K562 (cell line): Measurements from ENCODE around the gene DPP10. TPM values are rescaled to one million over a fixed set of nuclear protein-coding genes. Genes with fewer than 3 reads are reported as not detected.

ENCODE experiments used
- ATAC-seq: fragments of 200-7000 bp; cut with Tn5 transposase; 3 replicates; pipeline ENCODE4 v1.9.1; 2020; ENCODE audit warnings: moderate library complexity
- BruUV-seq: library from RNA; stranded (reverse); fragments of 400-500 nt; replicated peaks from 2 replicates; lab custom pipeline; 2021; lab: Mats Ljungman, UMichigan
- CTCF ChIA-PET: fragments of 300-600 bp; formaldehyde crosslinking; extraction: SDS; loops from one replicate; lab custom pipeline; 2021; ENCODE audit warnings: low intra/inter-chr PET ratio; lab: Yijun Ruan, JAX
- POLR2A ChIA-PET: fragments of 300-600, 350-650 bp; sonication (Branson Sonifier 250); formaldehyde crosslinking; extraction: SDS; loops from one replicate; lab custom pipeline; 2021; ENCODE audit warnings: antibody characterized with exemption, inconsistent platforms; lab: Yijun Ruan, JAX
- DNase-seq, 4 experiments: peaks; one replicate each; pipeline versions ENCODE4 v3.0.0 to v3.0.0-alpha.2; 2011 to 2018; ENCODE audit warnings: low spot score in 3 of 4, mixed read lengths in 3 of 4; ENCODE audit errors: extremely low read depth in 1 of 4
- FAIRE-seq: peaks from 2 replicates; lab custom pipeline; 2011; peaks lifted over from hg19 to GRCh38; lab: Jason Lieb, UNC
- H2AFZ ChIP-seq: 2 replicates; pipeline ENCODE4 v1.6.0; 2011; ENCODE audit warnings: low read depth, low read length, control low read depth, inconsistent platforms
- H3K27ac ChIP-seq: fragments of 200-600 bp; 3 replicates; pipeline ENCODE4 v1.8.0; 2011; ENCODE audit warnings: low read depth, mild to moderate bottlenecking, control low read depth, inconsistent platforms, low read length, moderate library complexity, mixed read lengths; ENCODE audit errors: extremely low read depth
- H3K27me3 ChIP-seq, 2 experiments: fragments of 300-600 bp in 1 of 2; 2 replicates in 1 of 2; 3 replicates in 1 of 2; pipeline versions ENCODE4 v1.6.0 to v1.8.0; 2011; ENCODE audit warnings: inconsistent platforms in 2 of 2, low read length in 2 of 2, mild to moderate bottlenecking in 1 of 2, mixed read lengths in 1 of 2, moderate library complexity in 1 of 2; ENCODE audit not compliant: control insufficient read depth in 2 of 2, insufficient read depth in 2 of 2
- H3K36me3 ChIP-seq: fragments of 300-600 bp; 3 replicates; pipeline ENCODE4 v1.8.0; 2011; ENCODE audit warnings: mild to moderate bottlenecking, low read length, inconsistent platforms; ENCODE audit not compliant: control insufficient read depth, insufficient read depth
- H3K4me1 ChIP-seq, 2 experiments: fragments of 200-600 bp in 1 of 2; replicated peaks in 1 of 2; 2 replicates in 1 of 2; 3 replicates in 1 of 2; pipeline versions ENCODE4 v1.5.1 to v1.8.0; 2011; ENCODE audit warnings: inconsistent platforms in 2 of 2, low read length in 2 of 2, mild to moderate bottlenecking in 1 of 2, mixed read lengths in 1 of 2, moderate library complexity in 1 of 2; ENCODE audit not compliant: control insufficient read depth in 2 of 2, insufficient read depth in 2 of 2
- H3K4me2 ChIP-seq: 2 replicates; pipeline ENCODE4 v1.6.1; 2011; ENCODE audit warnings: low read length, control low read depth, inconsistent platforms, mixed read lengths; ENCODE audit not compliant: insufficient read depth
- H3K4me3 ChIP-seq: fragments of 200-600 bp; sonication (generic), shearing (Covaris generic); 2 replicates; pipeline ENCODE4 v1.5.1; 2016; ENCODE audit warnings: control low read depth, inconsistent platforms
- H3K79me2 ChIP-seq: fragments of 200-600 bp; 3 replicates; pipeline ENCODE4 v1.8.0; 2011; ENCODE audit warnings: low read length, inconsistent platforms; ENCODE audit not compliant: control insufficient read depth, insufficient read depth
- H3K9ac ChIP-seq, 2 experiments: 2 replicates each; pipeline versions ENCODE4 v1.6.0 to v1.6.1; 2011; ENCODE audit warnings: low read depth in 2 of 2, low read length in 2 of 2, control low read depth in 1 of 2, inconsistent platforms in 1 of 2, mild to moderate bottlenecking in 1 of 2, mixed read lengths in 1 of 2; ENCODE audit not compliant: insufficient read depth in 1 of 2
- H3K9me1 ChIP-seq: one replicate; pipeline ENCODE4 v1.6.0; 2011; ENCODE audit warnings: inconsistent platforms, mild to moderate bottlenecking, low read length, moderate library complexity; ENCODE audit not compliant: control insufficient read depth, insufficient read depth
- H3K9me3 ChIP-seq: replicated peaks from 2 replicates; pipeline ENCODE4 v1.5.1; 2011; ENCODE audit warnings: low read depth, low read length, inconsistent platforms; ENCODE audit not compliant: control insufficient read depth, insufficient read depth
- H4K20me1 ChIP-seq: replicated peaks from 2 replicates; pipeline ENCODE4 v1.6.1; 2011; ENCODE audit warnings: low read length, inconsistent platforms, mixed read lengths; ENCODE audit not compliant: control insufficient read depth, insufficient read depth
- HNRNPL ChIP-seq: fragments of 200-400 bp; formaldehyde crosslinking; IDR thresholded peaks from 2 replicates; pipeline ENCODE4 v1.6.1; 2017; ENCODE audit warnings: low read depth, mild to moderate bottlenecking, low read length
- IRF1 ChIP-seq: sonication (generic); formaldehyde crosslinking; IDR thresholded peaks from 2 replicates; pipeline ENCODE4 v1.8.0; 2022; ENCODE audit warnings: missing genetic modification reagents, mild to moderate bottlenecking, borderline replicate concordance
- JUN ChIP-seq, 2 experiments: sonication (generic) in 1 of 2; formaldehyde crosslinking in 1 of 2; IDR thresholded peaks; 2 replicates each; pipeline versions ENCODE4 v1.6.1 to v1.8.0; 2012 to 2022; ENCODE audit warnings: borderline replicate concordance in 2 of 2, mild to moderate bottlenecking in 2 of 2, improper control_type of control experiment in 1 of 2, low read depth in 1 of 2, low read length in 1 of 2, missing genetic modification reagents in 1 of 2
- THRB ChIP-seq: fragments of 450-650 bp; formaldehyde crosslinking; conservative IDR thresholded peaks from 2 replicates; pipeline ENCODE4 v1.4.0; 2022; ENCODE audit warnings: mild to moderate bottlenecking, missing genetic modification characterization
- ZNF277 ChIP-seq: fragments of 250-450 bp; sonication (Bioruptor Pico); IDR thresholded peaks from 2 replicates; pipeline ENCODE4 v1.8.0; 2022; ENCODE audit warnings: inconsistent platforms, mild to moderate bottlenecking, moderate library complexity, borderline replicate concordance
- WGBS: fragments of 100-300 bp; shearing (Covaris generic); methylation state at CpG from one replicate; pipeline ENCODE4 v1.1.6; 2016; ENCODE audit warnings: low coverage, mixed read lengths; ENCODE audit not compliant: insufficient coverage; ENCODE audit errors: missing lambda C conversion rate; 5-methylcytosine and 5-hydroxymethylcytosine counted together
- in situ Hi-C: fragments of 300-500 bp; cut with MboI; formaldehyde crosslinking; loops from 4 replicates; pipeline ENCODE4 v1.15.0; 2018; ENCODE audit warnings: inconsistent platforms, mixed read lengths
- intact Hi-C: fragments of 100-400 bp; cut with micrococcal nuclease; formaldehyde crosslinking; loops from 2 replicates; pipeline ENCODE4 v1.14.2; 2022
- polyA plus RNA-seq, 8 experiments: library from polyadenylated mRNA; depleted of rRNA in 4 of 8; stranded (reverse) in 5 of 8; unstranded in 3 of 8; fragments of >200 nt; fragmentation: Nextera tagmentation in 2 of 8; fragmentation: Illumina TruSeq in 1 of 8; extraction: Ambion mirVana in 2 of 8; extraction: Trizol in 1 of 8; gene quantifications; 2 replicates each; pipeline versions ENCODE4 v1.2.1 to v1.2.3, GENCODE V29; 2011 to 2014; ENCODE audit warnings: inconsistent platforms in 1 of 8, missing spikeins in 1 of 8
- total RNA-seq, 7 experiments: library from RNA; depleted of rRNA in 6 of 7; stranded (reverse); fragments of >200 nt in 6 of 7; fragmentation: Illumina TruSeq in 2 of 7; extraction: Trizol in 2 of 7; gene quantifications; 2 replicates each; pipeline versions ENCODE4 v1.2.1 to v1.2.3, GENCODE V29; 2011 to 2021; ENCODE audit warnings: low replicate concordance in 1 of 7

The DPP10 gene
- total and polyA plus RNA-seq, 9 of the 15 experiments (the other 6 are each of a cell fraction or from before 2014, with no cell fraction given): not detected

GRCh38 chr2:114609203-114609602 is 166.8 kb downstream of the DPP10 start (continued):
- no peak for TF ChIP-seq THRB (CRISPR knock-in tag)
- TF ChIP-seq JUN (IDR thresholded peaks at IDR 0.05; ENCODE audit: borderline replicate concordance, low read depth, low read length): no peak
- no peak for TF ChIP-seq JUN (CRISPR knock-in tag; IDR thresholded peaks at IDR 0.05; ENCODE audit: borderline replicate concordance)
- no peak for TF ChIP-seq HNRNPL
- TF ChIP-seq IRF1 (CRISPR knock-in tag): no peak

GRCh38 chr2:114609801-114610200 is 167.4 kb downstream of the DPP10 start:
- Histone ChIP-seq H3K9ac (no peak overlapping the region), H3K9me3 (no peaks in the 10 kb centered on the region), H3K4me1 (no peaks in the 10 kb centered on the region), H4K20me1 (no peaks in the 10 kb centered on the region), H3K27ac (no peak overlapping the region), H2AFZ (no peak overlapping the region), H3K36me3 (no peaks in the 10 kb centered on the region), H3K4me3 (no peak overlapping the region), H3K4me2 (no peak overlapping the region), H3K9me1 (no peaks in the 10 kb centered on the region), H3K27me3 (no peaks in the 10 kb centered on the region), H3K79me2 (no peaks in the 10 kb centered on the region)
- no peak for ATAC-seq
- POLR2A ChIA-PET: no interaction called here
- no peak for DNase-seq
- in situ Hi-C loops (no loop called here), intact Hi-C loops (no loop called here)
- CTCF ChIA-PET: no interaction called here
- no TSS peak for BruUV-seq
- WGBS: 0% methylated on average over 8 of the region's 8 CpGs
- FAIRE-seq: no peak
- TF ChIP-seq ZNF277 (CRISPR knock-in tag): no peak
